ENCODE data around the gene PBXIP1. TPM values are rescaled to one million over a fixed set of nuclear protein-coding genes. Genes with fewer than 3 reads are reported as not detected.

Gene PBXIP1
- total RNA-seq, result 56.7 and 64.0 TPM in 2 replicates

DNA sequence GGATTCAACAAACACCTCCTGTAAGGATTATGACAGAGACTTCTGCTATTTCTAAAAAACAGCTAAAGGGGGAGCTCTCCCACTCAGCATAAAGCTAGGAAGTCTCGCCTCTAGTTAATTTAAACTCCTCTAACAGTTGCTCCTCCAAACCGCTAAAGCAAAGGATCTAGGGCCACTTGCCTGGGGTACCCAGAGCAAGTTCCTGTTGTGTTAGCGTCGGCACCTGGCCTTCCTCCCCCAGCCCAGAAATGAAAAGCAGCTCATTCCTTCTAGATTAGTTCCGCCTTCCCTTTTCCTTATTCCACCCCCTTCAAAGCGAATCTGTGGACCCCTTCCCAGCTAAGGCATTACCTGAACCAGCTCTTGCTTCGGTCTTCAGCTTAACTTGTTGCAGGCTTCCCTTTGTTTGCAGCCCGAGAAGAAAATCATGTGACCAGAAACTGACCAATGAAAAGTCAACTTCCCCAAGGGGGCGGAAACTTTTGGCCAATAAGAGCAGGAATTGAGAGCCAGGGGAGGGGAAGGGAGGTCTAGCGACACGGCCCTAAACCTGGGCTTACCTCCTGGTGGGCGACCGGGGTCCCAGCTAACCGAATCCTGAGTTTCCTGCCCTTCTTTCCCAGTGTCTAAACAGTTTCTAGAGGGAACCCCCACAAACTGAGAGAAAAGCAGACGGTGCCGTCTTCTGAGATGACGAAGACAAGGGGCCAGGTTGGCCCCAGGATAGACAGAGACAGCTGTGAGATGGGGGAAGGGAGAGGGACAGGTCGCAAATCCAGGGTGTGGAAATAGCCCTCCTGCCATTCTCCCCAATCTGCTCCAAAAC lies at the start of gene PBXIP1:
PBXIP1 (minus strand) TSS at position 382 of the 826 bp plus-strand sequence. CDS start 2,378 bp downstream, outside the sequence.

GRCh38 chr1:155002464-155003226 lies 46.7 kb upstream of the PBXIP1 start, which contains the start of gene ZBTB7B:
Gene ZBTB7B, plus strand, starts transcription at chr1:155002802. Its CDS starts 11,859 bp downstream, at chr1:155014661.

DNA sequence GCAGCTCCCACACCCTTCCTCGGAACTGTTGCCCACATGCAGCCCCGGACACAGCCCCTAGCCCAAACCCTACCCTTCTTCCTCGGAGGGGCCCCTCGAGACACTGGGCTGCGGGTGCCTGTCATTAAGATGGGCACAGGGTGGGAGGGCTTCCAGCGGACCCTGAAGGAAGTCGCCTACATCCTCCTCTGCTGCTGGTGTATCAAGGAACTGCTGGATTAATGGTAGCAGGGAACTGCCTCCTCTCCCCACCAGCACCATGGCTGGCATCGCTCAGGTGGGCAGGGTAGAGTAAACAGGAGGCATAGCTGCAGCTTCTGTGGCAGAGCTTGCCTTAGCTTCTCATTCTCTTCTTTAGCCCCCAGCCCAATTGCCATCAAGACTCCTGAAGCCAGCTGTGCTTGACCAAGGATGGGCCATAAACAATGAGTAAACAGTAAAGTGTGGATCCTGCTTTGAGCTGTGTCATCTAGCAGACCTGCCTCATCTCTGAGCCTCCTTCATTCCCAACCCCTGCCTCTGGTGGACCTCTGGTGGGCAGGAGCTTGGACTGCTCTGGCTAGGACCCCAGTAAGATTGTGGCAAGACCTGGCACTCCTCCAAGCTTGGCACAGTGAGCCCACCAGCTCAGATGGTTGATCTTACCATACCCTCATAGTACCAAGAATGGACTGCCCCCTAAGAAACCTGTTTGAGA lies 37.8 kb upstream of the PBXIP1 start, which contains the start of gene LENEP:
LENEP (plus strand) TSS at position 15 of the 697 bp plus-strand sequence; CDS start at position 37, 22 bp downstream.

DNA sequence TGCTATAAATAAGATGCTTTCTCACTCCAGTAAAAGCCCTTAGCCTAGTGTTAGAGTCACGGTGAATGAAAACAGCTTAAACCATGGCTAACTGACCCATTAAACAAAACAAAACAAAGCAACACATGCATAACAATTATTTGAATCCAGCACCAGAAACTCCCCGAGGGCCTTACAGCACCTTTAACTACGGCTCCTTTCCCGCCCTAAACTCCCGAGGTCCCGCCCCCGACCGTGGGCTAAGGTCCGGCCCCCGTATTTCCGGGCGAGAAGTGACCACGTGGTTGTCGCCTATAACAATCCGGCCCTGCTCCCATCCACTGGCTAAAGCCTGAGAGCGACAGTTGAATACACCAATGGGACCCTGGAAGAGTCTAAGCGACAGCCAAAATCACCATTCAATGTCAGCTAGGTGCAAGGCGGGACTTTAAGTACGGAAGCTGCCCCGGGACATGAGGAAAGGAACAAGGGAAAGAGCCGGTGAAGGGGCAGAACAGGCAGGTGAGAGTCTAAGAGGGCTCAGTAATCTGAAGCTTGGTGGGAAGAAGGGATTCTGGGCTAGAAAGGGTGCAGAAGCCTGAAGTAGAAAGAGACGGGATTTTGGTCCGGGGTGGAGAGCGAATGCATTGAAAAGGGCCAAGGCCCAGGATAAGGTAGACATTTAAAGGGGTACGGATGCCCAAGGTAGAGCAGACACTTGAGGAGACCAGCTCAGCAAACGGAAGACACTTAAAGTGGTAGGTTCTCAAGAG lies 27.2 kb upstream of the PBXIP1 start, which contains the start of gene FLAD1:
FLAD1 (plus strand) TSS at position 448 of the 752 bp plus-strand sequence. CDS start 351 bp downstream, outside the sequence.

DNA sequence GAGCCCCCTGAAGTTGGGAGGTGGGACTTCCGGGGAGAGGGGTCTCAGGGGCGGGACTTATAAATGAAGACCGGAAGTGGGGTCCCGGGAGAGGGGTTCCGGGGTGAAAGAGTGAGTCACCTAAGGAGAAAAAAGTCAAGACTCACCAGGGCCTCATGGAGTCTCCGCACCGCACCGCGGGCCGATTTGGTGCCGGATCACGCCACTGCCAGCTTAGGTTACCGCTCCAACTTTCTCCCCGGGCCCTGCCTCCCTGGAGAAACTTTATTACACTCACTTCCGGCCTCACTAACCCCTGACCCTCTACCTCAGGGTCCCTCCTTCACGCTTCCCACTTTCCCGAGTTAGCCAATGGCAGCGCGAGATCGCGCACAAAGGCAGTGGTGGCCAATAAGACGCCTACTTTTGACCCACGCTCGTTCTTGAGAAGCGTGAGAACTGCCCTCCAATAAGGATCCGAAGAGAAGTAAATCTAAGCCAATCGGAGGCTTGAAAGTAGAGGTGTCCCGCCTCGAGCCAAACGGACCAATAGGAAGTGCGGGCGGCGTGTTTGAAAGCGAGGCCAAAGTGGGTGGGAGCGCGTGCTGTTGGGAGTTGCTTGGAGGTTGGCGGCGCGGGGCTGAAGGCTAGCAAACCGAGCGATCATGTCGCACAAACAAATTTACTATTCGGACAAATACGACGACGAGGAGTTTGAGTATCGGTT lies 18.4 kb upstream of the PBXIP1 start, which contains the start of gene CKS1B:
CKS1B (plus strand) TSS at position 580 of the 706 bp plus-strand sequence; CDS start at position 645, 65 bp downstream.

DNA sequence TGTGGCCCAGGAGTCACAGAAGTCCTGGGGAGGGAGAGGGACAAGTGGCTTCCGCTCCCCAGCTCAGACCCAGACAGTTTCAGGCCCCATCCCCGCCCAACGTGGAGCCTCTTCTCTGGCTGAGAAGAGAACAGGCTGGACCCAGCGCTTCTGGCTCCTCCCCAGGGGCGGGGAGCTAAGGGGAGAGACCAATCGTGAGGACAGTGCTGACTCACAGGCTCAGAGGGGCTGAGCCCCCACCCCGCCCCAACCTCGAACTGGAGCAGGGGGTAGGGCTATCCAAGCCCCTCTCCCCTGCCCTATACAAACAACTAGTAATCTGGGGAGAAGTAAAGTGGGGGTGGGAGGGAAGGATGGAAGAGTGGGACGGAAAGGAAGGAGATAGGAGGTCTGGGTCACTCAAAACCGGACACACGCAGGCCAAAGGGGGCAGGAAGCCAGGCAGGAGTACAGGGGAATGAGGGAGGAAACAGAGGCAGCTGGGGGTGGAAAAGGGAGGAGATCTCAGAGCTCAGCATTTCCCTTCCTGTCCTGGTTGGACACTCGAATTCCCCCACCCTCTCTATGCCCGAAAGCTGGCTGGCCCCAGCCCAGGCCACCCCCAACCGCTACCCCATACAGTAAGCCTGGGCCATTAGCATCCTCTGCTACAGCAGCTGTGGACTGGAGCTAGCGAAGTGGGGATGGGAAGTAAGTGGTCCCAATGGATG lies 14.9 kb upstream of the PBXIP1 start, which contains the start of gene SHC1:
SHC1 (minus strand) TSS at position 117 of the 710 bp plus-strand sequence. CDS start 221 bp downstream, outside the sequence.

GRCh38 chr1:154961207-154962155 lies 5.6 kb upstream of the PBXIP1 start, which contains the start of gene PYGO2:
Gene PYGO2, minus strand, starts transcription at chr1:154961782. Its CDS starts 206 bp downstream, at chr1:154961576.

GRCh38 chr1:154936555-154937084 lies 19.3 kb downstream of the PBXIP1 start, which contains the start of gene PMVK:
Gene PMVK, minus strand, starts transcription at chr1:154936719. Its CDS starts 34 bp downstream, at chr1:154936685.

Other genes starting within 250 kb of the PBXIP1 start
- gene KCNN3, start 85.8 kb downstream of the PBXIP1 start, total RNA-seq, result under 0.01 and 0.16 TPM in 2 replicates
- gene PMVK, start 19.4 kb downstream of the PBXIP1 start, total RNA-seq, result 6.3 and 11.2 TPM in 2 replicates
- gene PYGO2, start 5.7 kb upstream of the PBXIP1 start, total RNA-seq, result 7.8 and 10.7 TPM in 2 replicates
- 311 and 372 TPM in 2 replicates for gene SHC1, start 14.6 kb upstream of the PBXIP1 start, total RNA-seq
- 22.6 and 37.6 TPM in 2 replicates for gene CKS1B, start 18.6 kb upstream of the PBXIP1 start, total RNA-seq
- 19.6 and 24.9 TPM in 2 replicates for gene FLAD1, start 27.2 kb upstream of the PBXIP1 start, total RNA-seq
- gene LENEP, start 37.5 kb upstream of the PBXIP1 start, total RNA-seq, result not detected in 2 replicates
- gene ZBTB7B, start 46.7 kb upstream of the PBXIP1 start, total RNA-seq, result 13.9 and 16.8 TPM in 2 replicates
- gene DCST2, start 77.7 kb upstream of the PBXIP1 start, total RNA-seq, result 0.18 TPM in 1 of 2 replicates, not detected in the other
- not detected in 2 replicates for gene DCST1, start 77.7 kb upstream of the PBXIP1 start, total RNA-seq
- gene ADAM15, start 95.2 kb upstream of the PBXIP1 start, total RNA-seq, result 125 and 162 TPM in 2 replicates
- 5.8 and 8.5 TPM in 2 replicates for gene EFNA4, start 107.6 kb upstream of the PBXIP1 start, total RNA-seq
- gene EFNA3, start 122.7 kb upstream of the PBXIP1 start, total RNA-seq, result 0.90 and 2.8 TPM in 2 replicates
- gene EFNA1, start 171.8 kb upstream of the PBXIP1 start, total RNA-seq, result 5.8 and 12.2 TPM in 2 replicates
- 36.6 and 43.5 TPM in 2 replicates for gene SLC50A1, start 179.8 kb upstream of the PBXIP1 start, total RNA-seq
- gene DPM3, start 184.4 kb upstream of the PBXIP1 start, total RNA-seq, result 26.9 and 50.1 TPM in 2 replicates
- 139 and 169 TPM in 2 replicates for gene KRTCAP2, start 217.2 kb upstream of the PBXIP1 start, total RNA-seq
- 0.97 and 1.1 TPM in 2 replicates for gene TRIM46, start 217.8 kb upstream of the PBXIP1 start, total RNA-seq